Measurements from ENCODE around the gene MUC5B.

The MUC5B gene

DNA sequence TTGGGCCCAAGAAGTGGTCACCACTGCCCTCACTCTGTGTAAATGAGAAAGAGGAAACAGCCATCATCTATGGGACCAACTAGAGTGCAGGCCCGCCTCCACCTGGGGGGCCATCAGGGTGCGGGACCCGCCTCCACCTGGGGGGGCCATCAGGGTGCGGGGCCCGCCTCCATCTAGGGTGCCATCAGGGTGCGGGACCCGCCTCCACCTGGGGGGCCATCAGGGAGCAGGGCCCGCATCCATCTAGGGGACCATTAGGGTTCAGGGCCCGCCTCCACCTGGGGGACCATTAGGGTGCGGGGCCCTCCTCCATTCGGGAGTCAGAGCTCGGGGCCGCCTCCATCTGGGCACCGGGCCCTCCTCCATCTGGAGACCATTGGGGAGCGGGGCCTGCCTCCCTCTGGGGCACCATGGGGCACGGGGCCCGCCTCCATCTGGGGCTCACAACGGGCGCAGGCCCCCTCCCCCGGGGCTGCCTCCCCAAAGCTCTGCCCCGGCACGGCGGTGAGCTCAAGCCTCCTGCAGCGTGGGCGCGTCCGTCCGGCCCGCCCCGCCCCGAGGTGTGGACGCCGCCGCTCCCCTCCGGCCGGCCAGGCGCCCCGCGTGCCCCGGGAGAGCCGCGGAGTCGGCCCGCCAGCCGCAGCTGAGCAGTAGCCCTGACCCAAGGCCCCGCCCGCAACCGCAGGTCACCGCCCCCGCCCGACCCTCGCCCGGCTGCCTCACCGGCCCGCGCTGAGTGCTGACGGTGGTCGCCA lies 86.1 kb downstream of the MUC5B start:
- Histone ChIP-seq H3K27ac (peak overlapping the region; percentile 96 to 97), H3K4me3 (peak overlapping the region; percentile 96)
- DNase-seq (ENCODE audit: low spot score) = no peak
- TF ChIP-seq CTCF (IDR thresholded peaks at IDR 0.05) = no peak

- DNase-seq (ENCODE audit: low spot score) = peak; percentile 96
- no peak for TF ChIP-seq CTCF (IDR thresholded peaks at IDR 0.05)
- Histone ChIP-seq H3K4me3 (peak within 1 kb of the TSS; percentile 96), H3K27ac (peak within 1 kb of the TSS; percentile 96 to 97)
Observed at GRCh38 chr11:1309498-1310317, 86.8 kb downstream of the MUC5B start, which contains the start of gene TOLLIP. TSS of gene TOLLIP (minus strand) at chr11:1309632. CDS start at chr11:1309498, 134 bp downstream.

DNA sequence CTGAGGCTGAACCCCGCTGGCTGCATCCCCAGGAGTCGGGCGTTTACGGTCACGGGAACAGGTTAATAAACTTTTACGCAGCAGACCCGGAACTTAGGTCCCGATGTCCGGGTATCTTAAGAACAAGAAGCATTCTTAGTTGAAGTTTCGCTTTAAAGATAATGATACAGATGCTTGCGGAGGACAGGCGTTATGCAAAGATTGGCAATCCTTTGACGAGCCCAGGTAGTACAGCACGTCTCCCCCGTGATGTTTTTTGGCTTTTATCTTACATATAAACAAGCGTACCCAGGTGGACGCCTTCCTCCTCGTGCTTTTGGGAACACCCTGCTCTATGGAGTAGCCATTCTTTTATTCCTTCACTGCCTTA lies 87.4 kb downstream of the MUC5B start:
- peak overlapping the region; percentile 96 for H3K4me3 ChIP-seq
- peak overlapping the region; percentile 96 to 97 for H3K27ac ChIP-seq
- DNase-seq (ENCODE audit: low spot score) = no peak
- TF ChIP-seq CTCF (IDR thresholded peaks at IDR 0.05) = no peak

DNA sequence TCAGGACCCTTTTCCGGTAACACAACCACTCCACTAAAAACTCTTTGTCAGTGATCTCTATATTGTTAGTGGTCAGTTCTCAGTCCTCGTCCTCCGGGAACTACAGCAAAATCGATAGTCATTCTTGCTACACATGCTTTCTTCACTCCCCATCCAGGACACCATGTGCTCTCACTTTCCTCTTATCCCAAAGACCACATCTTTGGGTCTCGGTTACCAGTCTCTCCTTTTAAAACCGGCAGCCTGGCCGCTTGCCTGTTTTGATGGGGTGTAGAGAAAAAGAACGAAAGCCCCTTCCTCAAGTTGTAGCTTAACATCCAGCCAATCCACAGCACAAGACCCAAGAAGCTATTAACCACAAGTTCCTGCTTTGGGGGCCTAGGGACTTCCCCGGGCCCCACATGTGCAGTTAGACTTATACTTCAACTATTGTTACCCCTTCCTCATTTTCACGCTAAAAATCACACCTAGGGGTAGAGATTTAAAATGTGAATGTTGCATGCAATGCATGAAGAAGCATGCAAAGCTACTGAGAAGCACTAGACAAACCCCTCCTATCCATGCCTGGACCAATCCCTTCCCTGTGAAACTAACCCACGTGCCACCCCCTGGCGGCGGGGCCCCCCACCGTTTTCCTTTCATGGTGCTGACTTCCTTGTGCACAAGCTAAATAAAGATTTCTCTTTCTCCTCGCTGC lies 88.1 kb downstream of the MUC5B start:
- H3K27ac ChIP-seq = no peak overlapping the region
- no peak for DNase-seq (ENCODE audit: low spot score)
- no peak overlapping the region for H3K4me3 ChIP-seq
- no peak for TF ChIP-seq CTCF (IDR thresholded peaks at IDR 0.05)

Measured in coronary artery (tissue), 2 donors.